SKM-1 (cell line): Measurements from ENCODE around the gene KRT86.
"Not testable (repeated sequence)": the region's sequence is repeated elsewhere in the genome, so short reads cannot be mapped to it uniquely, and the experiment has no call there.

ENCODE experiments used
- DNase-seq: peaks from one replicate; lab custom pipeline; 2025; ENCODE audit not compliant: unreplicated experiment; lab: John Stamatoyannopoulos, UW

Gene KRT86

GRCh38 chr12:52290483-52291134 lies 16.2 kb downstream of the KRT86 start:
- not testable (repeated sequence) for DNase-seq

GRCh38 chr12:52291267-52291935 lies 17.0 kb downstream of the KRT86 start, which contains the start of gene KRT81:
Gene KRT81, minus strand, starts transcription at chr12:52291534. Its CDS starts 69 bp downstream, at chr12:52291465.
- no peak for DNase-seq

GRCh38 chr12:52293926-52294325 lies 19.5 kb downstream of the KRT86 start:
- DNase-seq, result no peak

DNA sequence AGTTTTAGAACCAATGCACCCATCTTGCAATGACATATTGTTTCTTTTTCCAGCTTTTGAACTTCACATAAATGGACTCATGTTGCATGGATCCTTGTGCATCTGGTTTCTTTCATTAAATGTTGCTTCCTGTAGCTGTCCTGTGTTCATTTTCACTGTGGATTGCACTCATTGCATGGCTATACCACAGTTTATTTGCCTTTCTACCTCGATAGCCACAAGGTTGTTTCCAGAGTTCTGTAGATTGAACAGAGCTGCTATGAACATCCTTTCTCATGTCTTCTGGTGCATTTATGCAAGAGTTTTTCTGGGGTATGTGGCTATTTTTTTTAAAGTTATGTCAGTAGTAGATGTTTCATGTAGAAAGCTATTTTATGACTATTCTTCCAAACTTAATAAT lies 20.4 kb downstream of the KRT86 start:
- no peak for DNase-seq

DNA sequence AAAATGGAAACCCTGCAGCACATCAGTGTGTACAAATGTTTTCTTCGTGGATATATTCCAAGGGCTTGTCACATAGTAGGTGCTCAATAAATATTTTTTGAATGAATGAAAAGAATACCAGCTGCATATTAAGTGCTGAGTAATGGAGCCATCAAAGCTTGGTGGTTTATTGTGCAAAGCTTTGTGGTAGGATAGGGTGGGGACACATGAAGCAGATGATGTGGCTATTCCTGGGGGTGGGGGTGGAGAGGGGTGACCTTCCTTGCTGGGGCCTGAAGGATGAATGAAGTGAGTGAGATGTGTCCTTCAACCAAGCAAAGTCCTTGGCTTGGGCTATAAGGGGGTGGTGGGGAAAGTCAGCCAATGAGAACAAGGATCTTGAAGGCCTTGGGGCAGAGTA lies 21.2 kb downstream of the KRT86 start:
- no peak for DNase-seq

- DNase-seq, result no peak
These were observed 22.2 kb downstream of the KRT86 start for GRCh38 chr12:52296572-52297215.

- no peak for DNase-seq
These were observed 24.3 kb downstream of the KRT86 start for GRCh38 chr12:52298677-52299190.

DNA sequence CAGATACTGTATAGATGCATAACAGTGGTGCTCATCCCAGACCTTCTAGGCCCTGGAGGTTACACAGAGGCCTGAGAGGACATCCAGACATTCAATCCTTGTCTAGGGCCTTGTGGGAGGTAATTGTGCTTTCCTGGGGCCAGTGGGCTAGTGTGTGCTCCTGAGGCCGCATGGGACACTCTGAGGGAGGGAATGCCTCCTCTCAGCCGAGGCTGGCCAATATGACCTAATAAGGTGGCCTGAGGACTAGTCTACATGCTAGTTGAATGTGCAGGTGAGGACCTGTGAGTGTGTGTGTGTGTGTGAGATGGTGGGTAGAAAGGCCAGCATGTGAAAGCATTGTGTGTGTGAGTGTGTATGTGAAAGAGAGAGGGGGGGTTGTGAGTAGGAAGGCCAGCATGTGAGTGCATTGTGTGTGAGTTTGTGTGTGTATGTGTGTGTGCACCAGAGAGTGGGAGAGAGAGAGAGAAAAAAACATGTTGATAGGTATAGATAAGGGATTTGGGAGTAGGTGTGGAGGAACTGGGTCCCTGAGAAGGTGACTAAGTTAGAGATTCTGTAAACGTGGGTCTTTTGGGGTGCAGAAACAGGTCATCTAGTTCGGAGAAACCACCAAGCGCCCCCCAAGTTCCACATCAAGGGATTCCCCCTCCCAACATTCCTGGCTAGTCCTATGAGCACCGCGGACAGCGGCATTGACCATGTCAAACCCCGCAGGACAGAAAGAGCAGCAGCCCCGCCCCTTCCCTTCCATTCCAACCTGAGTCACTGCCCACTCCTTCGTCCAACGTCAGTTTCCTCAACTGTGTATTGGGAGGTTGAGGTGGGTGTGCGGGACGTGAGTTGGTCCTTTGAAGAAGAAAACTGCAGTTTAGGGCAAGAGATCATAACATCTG lies 26.6 kb downstream of the KRT86 start:
- no peak for DNase-seq

DNA sequence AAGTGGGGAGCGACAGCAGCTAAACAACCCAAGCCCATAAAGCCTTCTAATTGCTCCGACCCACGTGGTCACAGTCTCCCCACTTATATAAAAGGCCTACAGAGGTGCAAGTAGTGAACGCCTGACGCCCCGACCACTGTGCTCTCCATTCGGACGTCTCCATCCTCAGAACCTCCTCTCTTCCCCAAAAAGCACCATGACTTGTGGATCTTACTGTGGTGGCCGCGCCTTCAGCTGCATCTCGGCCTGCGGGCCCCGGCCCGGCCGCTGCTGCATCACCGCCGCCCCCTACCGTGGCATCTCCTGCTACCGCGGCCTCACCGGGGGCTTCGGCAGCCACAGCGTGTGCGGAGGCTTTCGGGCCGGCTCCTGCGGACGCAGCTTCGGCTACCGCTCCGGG lies 27.3 kb downstream of the KRT86 start:
- not testable (repeated sequence) for DNase-seq

DNA sequence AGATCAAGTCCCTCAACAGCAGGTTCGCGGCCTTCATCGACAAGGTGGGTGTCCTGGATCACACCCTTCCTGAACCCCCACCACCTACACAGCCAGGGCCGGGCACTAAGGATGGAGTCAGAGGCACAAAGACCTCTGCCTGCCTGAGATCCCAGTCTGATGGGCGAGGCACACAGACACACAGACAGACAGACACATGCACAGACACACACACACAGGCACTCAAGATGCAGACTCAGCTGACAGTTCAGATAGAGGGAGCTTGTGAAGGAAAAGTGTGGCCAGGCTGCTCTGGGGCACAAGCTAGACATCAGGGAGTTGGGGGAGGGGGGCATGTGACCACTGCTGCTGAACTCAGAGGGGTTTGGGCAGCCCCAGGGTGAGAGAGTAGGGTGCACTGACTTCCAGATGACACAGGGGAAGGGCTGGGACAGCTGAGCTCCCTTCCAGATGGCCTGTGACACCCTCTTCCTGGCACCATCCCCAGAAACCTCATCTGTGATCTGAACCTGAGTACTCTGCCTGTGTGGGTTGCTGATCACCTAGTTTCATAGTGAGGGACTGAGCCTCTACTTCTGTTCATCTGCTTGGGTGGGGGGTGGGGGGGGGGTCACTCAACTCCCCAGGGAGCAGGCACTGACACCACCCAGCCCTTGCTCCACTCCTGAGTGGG lies 27.9 kb downstream of the KRT86 start:
- not testable (repeated sequence) for DNase-seq

- DNase-seq, result not testable (repeated sequence)
These were observed 30.5 kb downstream of the KRT86 start for GRCh38 chr12:52304941-52305411.

DNA sequence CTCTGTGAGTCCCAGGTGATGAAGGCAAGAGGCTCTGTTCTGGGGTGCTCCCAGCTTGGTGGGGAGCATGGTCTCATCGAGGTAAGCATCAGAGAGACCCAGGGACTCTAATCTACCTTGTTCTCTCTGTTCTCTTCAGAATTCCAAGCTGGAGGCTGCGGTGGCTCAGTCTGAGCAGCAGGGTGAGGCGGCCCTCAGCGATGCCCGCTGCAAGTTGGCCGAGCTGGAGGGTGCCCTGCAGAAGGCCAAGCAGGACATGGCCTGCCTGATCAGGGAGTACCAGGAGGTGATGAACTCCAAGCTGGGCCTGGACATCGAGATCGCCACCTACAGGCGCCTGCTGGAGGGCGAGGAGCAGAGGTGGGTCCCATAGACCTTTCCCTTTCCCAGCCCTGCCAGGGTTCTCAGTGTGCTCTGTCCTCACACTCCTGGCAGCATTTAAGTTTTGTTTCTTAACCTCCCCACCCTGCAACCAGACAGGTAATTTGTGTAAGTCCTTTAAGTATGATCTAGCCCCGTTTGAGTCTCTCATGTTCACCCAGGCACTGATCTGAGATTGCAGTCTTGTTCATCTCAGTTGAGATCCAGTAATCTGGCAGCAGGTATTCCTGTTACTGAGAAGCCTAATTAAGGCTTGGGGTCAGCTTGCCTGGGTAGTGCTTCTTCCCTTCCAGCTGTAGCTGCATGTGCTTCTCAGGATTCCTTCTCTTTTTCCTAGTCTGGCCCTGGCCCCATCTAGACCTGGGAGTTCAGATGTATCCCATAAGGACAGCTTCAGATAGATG lies 31.7 kb downstream of the KRT86 start:
- no peak for DNase-seq

DNA sequence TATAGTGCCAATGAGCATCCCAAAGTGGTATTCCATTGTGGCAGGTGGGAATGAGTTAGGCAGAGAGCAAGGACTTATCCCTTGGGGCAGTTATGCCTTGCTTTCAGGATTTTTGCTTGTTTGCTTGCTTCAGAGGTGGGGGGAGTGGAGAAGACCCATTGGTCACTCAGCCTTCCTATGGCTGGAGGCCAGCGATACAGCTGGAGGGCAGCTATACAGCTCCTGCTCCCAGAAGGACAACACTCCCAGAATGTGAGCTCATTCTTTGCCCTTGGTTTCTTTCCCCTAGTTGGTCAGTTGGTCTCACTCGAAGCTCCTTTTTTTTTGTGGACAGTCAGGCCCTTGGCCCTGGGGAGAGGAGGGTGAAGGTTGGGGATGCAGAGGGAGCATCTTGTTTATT lies 32.3 kb downstream of the KRT86 start:
- no peak for DNase-seq

GRCh38 chr12:52307836-52308805 lies 33.7 kb downstream of the KRT86 start:
- no peak for DNase-seq

- DNase-seq, result no peak
These were observed 34.5 kb downstream of the KRT86 start for GRCh38 chr12:52308806-52309425.

DNA sequence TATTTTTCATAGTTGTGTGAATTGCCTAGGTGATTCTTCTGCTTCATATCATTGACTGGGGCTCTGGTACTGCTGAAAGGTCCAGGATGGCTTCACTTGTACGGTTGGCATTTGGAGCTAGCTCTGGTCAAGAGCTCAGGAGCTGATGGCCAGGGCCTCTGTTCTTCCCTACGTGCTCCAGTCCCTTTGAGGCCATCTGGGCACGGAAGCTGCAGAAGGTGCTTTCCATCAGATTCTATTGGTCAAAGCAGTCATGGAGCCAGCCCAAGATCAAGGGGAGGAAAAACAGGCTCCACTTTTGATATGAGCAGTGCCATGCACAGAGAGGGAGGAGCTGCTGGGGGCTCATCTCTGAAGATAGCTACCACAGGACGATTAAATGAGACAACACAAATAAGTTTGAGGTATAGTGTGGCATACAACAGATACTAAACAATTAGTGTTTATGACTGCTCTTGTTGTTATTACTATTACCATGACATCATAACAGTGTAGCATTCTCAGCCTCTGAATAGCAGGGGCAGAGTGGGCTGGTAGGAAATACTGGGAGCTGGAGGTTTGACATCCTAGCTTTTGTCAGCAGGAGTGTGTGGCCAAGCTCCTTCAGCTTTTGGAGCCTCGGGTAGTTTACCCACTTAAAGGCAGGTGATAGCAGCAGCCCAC lies 36.3 kb downstream of the KRT86 start:
- DNase-seq, result no peak

DNA sequence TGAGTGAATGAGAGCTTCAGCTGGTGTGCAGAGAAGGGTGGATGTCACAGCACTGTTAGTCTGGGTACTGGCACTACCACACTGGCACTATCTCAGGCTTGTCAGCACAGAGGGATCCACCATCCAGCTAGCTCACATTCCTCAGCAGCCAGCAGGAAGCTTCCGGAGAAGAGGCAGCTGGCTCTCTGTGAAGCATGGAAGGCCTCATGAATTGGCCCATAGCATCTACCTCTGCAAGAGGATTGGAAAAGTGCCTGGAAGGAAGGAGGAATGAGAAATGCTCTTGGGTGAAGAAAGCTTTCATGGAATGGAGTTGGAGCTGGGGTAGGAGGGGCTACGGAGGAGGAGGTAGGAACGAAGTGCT lies 36.8 kb downstream of the KRT86 start:
- DNase-seq, result no peak
